Activated naive CD8-positive, alpha-beta T cell treated with anti-CD3 and anti-CD28 coated beads, Interleukin-2, amount 10 ng/mL, durations not matched to agents 7 days and 5 days (primary cell): ENCODE measurements around the gene TP53RK. TPM values are rescaled to one million over a fixed set of nuclear protein-coding genes. Genes with fewer than 3 reads are reported as not detected.
A peak's percentile ranks its signal among the peaks of the same experiment; 100 is the strongest.

Experiments
- ATAC-seq: fragments of 150-1000 bp; cut with Tn5 transposase; one replicate; pipeline ENCODE4 v1.10.0; 2021; ENCODE audit warnings: low read depth, moderate library complexity
- POLR2A ChIA-PET: fragments of 350-600 bp; sonication (Branson Sonifier 250); formaldehyde crosslinking; loops from one replicate; lab custom pipeline; 2021; ENCODE audit warnings: antibody characterized with exemption; lab: Charles Lee
- DNase-seq: peaks from one replicate; pipeline ENCODE4 v3.0.0; 2021
- H3K27ac Mint-ChIP-seq: one replicate; pipeline ENCODE4 v1.8.0; 2022; ENCODE audit warnings: mild to moderate bottlenecking, mixed read lengths
- H3K27me3 Mint-ChIP-seq: one replicate; pipeline ENCODE4 v1.8.0; 2022; ENCODE audit warnings: mild to moderate bottlenecking, moderate library complexity, mixed read lengths
- H3K36me3 Mint-ChIP-seq: one replicate; pipeline ENCODE4 v1.8.0; 2021; ENCODE audit warnings: mild to moderate bottlenecking, mixed read lengths
- H3K4me1 Mint-ChIP-seq: one replicate; pipeline ENCODE4 v1.8.0; 2021; ENCODE audit warnings: mixed read lengths
- H3K4me3 Mint-ChIP-seq: one replicate; pipeline ENCODE4 v1.8.0; 2022; ENCODE audit warnings: mild to moderate bottlenecking, moderate library complexity, mixed read lengths
- H3K9me3 Mint-ChIP-seq: one replicate; pipeline ENCODE4 v1.8.0; 2021; ENCODE audit warnings: mixed read lengths
- total RNA-seq, 2 experiments: library from RNA; stranded (reverse); gene quantifications; one replicate each; pipeline ENCODE4 v1.2.3, GENCODE V29; 2021

TP53RK gene
- total RNA-seq, 2 experiments from 2014 or later, result 17.3 to 18.4 TPM

GRCh38 chr20:46651091-46651962, 37.9 kb downstream of the TP53RK start, which contains the start of gene SLC13A3:
SLC13A3 (minus strand) TSS chr20:46651459; CDS start chr20:46651421, 38 bp downstream.
- peak within 1 kb of the TSS; percentile 5 for H3K4me3 Mint-ChIP-seq

GRCh38 chr20:46650575-46651090, 38.6 kb downstream of the TP53RK start:
- no peak for ATAC-seq
- H3K27ac Mint-ChIP-seq, result no peak overlapping the region
- H3K9me3 Mint-ChIP-seq, result no peaks in the 10 kb centered on the region
- POLR2A ChIA-PET, result no interaction called here
- H3K4me1 Mint-ChIP-seq, result peaks cover 3% of the 10 kb centered on the region
- peaks cover 64% of the 10 kb centered on the region for H3K27me3 Mint-ChIP-seq
- peak overlapping the region; percentile 5 for H3K4me3 Mint-ChIP-seq
- peaks cover 1% of the 10 kb centered on the region for H3K36me3 Mint-ChIP-seq
- DNase-seq, result no peak

More at GRCh38 chr20:46651091-46651962, 37.9 kb downstream of the TP53RK start, which contains the start of gene SLC13A3:
- POLR2A ChIA-PET, result no interaction called here
- peaks cover 3% of the 10 kb centered on the region for H3K4me1 Mint-ChIP-seq
- ATAC-seq (no peak), DNase-seq (no peak)
- no peaks in the 10 kb centered on the region for H3K9me3 Mint-ChIP-seq
- H3K27me3 Mint-ChIP-seq, result peaks cover 58% of the 10 kb centered on the region
- H3K36me3 Mint-ChIP-seq, result peaks cover 1% of the 10 kb centered on the region
- no peak within 1 kb of the TSS for H3K27ac Mint-ChIP-seq

GRCh38 chr20:46649965-46650542, 39.2 kb downstream of the TP53RK start:
- ATAC-seq, result no peak
- Mint-ChIP-seq H3K36me3 (peaks cover 1% of the 10 kb centered on the region), H3K9me3 (no peaks in the 10 kb centered on the region), H3K27me3 (peaks cover 69% of the 10 kb centered on the region), H3K4me3 (no peak overlapping the region), H3K27ac (no peak overlapping the region), H3K4me1 (peaks cover 3% of the 10 kb centered on the region)
- POLR2A ChIA-PET, result no interaction called here
- DNase-seq, result no peak

GRCh38 chr20:46649650-46649949, 39.6 kb downstream of the TP53RK start:
- H3K9me3 Mint-ChIP-seq, result no peaks in the 10 kb centered on the region
- no peak overlapping the region for H3K4me3 Mint-ChIP-seq
- H3K36me3 Mint-ChIP-seq, result peaks cover 1% of the 10 kb centered on the region
- POLR2A ChIA-PET, result no interaction called here
- no peak for DNase-seq
- ATAC-seq, result no peak
- H3K27ac Mint-ChIP-seq, result no peak overlapping the region
- H3K4me1 Mint-ChIP-seq, result peaks cover 3% of the 10 kb centered on the region
- H3K27me3 Mint-ChIP-seq, result peaks cover 69% of the 10 kb centered on the region

- POLR2A ChIA-PET, result no interaction called here
- ATAC-seq (no peak), DNase-seq (no peak)
- H3K9me3 Mint-ChIP-seq, result no peaks in the 10 kb centered on the region
- peaks cover 64% of the 10 kb centered on the region for H3K27me3 Mint-ChIP-seq
- peaks cover 1% of the 10 kb centered on the region for H3K36me3 Mint-ChIP-seq
- H3K4me1 Mint-ChIP-seq, result peaks cover 3% of the 10 kb centered on the region
- no peak overlapping the region for H3K4me3 Mint-ChIP-seq
- no peak overlapping the region for H3K27ac Mint-ChIP-seq
Measured at GRCh38 chr20:46648903-46649649, 40.2 kb downstream of the TP53RK start.

- Mint-ChIP-seq H3K4me1 (peaks cover 3% of the 10 kb centered on the region), H3K27ac (no peak overlapping the region), H3K36me3 (peaks cover 1% of the 10 kb centered on the region), H3K27me3 (peaks cover 54% of the 10 kb centered on the region), H3K4me3 (no peak overlapping the region), H3K9me3 (no peaks in the 10 kb centered on the region)
- ATAC-seq, result no peak
- no peak for DNase-seq
- POLR2A ChIA-PET, result no interaction called here
Measured at GRCh38 chr20:46647469-46647868, 41.8 kb downstream of the TP53RK start.

GRCh38 chr20:46646659-46647380, 42.4 kb downstream of the TP53RK start:
- Mint-ChIP-seq H3K27me3 (peaks cover 48% of the 10 kb centered on the region), H3K4me3 (no peak overlapping the region), H3K36me3 (peaks cover 1% of the 10 kb centered on the region), H3K27ac (no peak overlapping the region), H3K9me3 (no peaks in the 10 kb centered on the region), H3K4me1 (peaks cover 3% of the 10 kb centered on the region)
- DNase-seq, result no peak
- POLR2A ChIA-PET, result no interaction called here
- no peak for ATAC-seq

- Mint-ChIP-seq H3K27me3 (peaks cover 44% of the 10 kb centered on the region), H3K36me3 (peaks cover 1% of the 10 kb centered on the region), H3K27ac (no peak overlapping the region), H3K4me3 (no peak overlapping the region), H3K4me1 (peaks cover 3% of the 10 kb centered on the region), H3K9me3 (no peaks in the 10 kb centered on the region)
- POLR2A ChIA-PET, result no interaction called here
- DNase-seq, result no peak
- no peak for ATAC-seq
Measured at GRCh38 chr20:46646122-46646521, 43.1 kb downstream of the TP53RK start.

- Mint-ChIP-seq H3K27ac (no peak overlapping the region), H3K9me3 (no peaks in the 10 kb centered on the region), H3K4me1 (no peaks in the 10 kb centered on the region), H3K36me3 (no peaks in the 10 kb centered on the region), H3K4me3 (no peak overlapping the region), H3K27me3 (peaks cover 33% of the 10 kb centered on the region)
- POLR2A ChIA-PET, result no interaction called here
- DNase-seq (no peak), ATAC-seq (no peak)
Measured at GRCh38 chr20:46644733-46645132, 44.5 kb downstream of the TP53RK start.

- H3K9me3 Mint-ChIP-seq, result no peaks in the 10 kb centered on the region
- POLR2A ChIA-PET, result no interaction called here
- ATAC-seq, result no peak
- no peak overlapping the region for H3K27ac Mint-ChIP-seq
- DNase-seq, result no peak
- no peaks in the 10 kb centered on the region for H3K4me1 Mint-ChIP-seq
- no peak overlapping the region for H3K4me3 Mint-ChIP-seq
- H3K36me3 Mint-ChIP-seq, result no peaks in the 10 kb centered on the region
- peaks cover 30% of the 10 kb centered on the region for H3K27me3 Mint-ChIP-seq
Measured at GRCh38 chr20:46644160-46644559, 45.1 kb downstream of the TP53RK start.

- Mint-ChIP-seq H3K27ac (no peak overlapping the region), H3K4me3 (no peak overlapping the region), H3K9me3 (no peaks in the 10 kb centered on the region), H3K4me1 (no peaks in the 10 kb centered on the region), H3K27me3 (peaks cover 24% of the 10 kb centered on the region), H3K36me3 (no peaks in the 10 kb centered on the region)
- ATAC-seq, result no peak
- POLR2A ChIA-PET, result no interaction called here
- no peak for DNase-seq
Measured at GRCh38 chr20:46642969-46643343, 46.3 kb downstream of the TP53RK start.

GRCh38 chr20:46642265-46642968, 46.8 kb downstream of the TP53RK start:
- POLR2A ChIA-PET, result no interaction called here
- Mint-ChIP-seq H3K36me3 (no peaks in the 10 kb centered on the region), H3K27ac (no peak overlapping the region), H3K4me3 (no peak overlapping the region), H3K27me3 (peaks cover 22% of the 10 kb centered on the region), H3K9me3 (no peaks in the 10 kb centered on the region), H3K4me1 (no peaks in the 10 kb centered on the region)
- ATAC-seq (no peak), DNase-seq (no peak)
